Fibroblast of the aortic adventitia (primary cell): ENCODE results near the gene INSRR. TPM values are rescaled to one million over a fixed set of nuclear protein-coding genes. Genes with fewer than 3 reads are reported as not detected.

Experiments
- DNase-seq: peaks from one replicate; pipeline ENCODE4 v3.0.0-alpha.2; 2010; ENCODE audit warnings: low read depth
- H3K4me3 ChIP-seq: 2 replicates; pipeline ENCODE4 v1.5.1; 2011; ENCODE audit warnings: low read depth, mild to moderate bottlenecking, control low read depth, low read length, moderate library complexity
- total RNA-seq: library from RNA; depleted of rRNA; stranded (reverse); fragments of >200 nt; gene quantifications from 2 replicates; pipeline ENCODE4 v1.2.3, GENCODE V29; 2012; ENCODE audit warnings: low replicate concordance
- TF ChIP-seq, protein P1 (sequence below): IDR thresholded peaks from 2 replicates; pipeline ENCODE4 v1.5.1; 2011; ENCODE audit warnings: mild to moderate bottlenecking, low read length, control low read depth, inconsistent platforms; ENCODE audit not compliant: insufficient read depth

INSRR gene
- total RNA-seq, 1 donor, result not detected

DNA sequence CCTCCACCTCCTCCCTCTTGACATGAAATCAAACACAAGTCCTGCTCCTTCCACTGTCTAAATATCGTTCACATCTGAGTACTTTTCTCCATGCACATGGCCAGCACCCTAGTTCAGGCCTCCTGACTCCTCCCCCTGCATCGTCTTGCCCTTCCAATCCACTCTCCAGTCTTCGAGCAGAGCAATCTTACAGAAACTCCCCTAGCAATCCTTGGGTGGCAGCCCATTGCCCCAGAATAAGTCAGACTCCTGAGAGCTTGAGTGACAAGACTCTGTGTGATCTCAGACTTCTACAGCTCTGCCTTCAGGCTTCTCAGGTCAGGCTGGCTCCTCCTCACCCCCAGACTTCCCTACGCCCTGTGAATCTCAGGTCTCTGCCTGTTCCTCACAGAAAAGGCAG is 47.7 kb downstream of the INSRR start:
- TF ChIP-seq, protein P1, sequence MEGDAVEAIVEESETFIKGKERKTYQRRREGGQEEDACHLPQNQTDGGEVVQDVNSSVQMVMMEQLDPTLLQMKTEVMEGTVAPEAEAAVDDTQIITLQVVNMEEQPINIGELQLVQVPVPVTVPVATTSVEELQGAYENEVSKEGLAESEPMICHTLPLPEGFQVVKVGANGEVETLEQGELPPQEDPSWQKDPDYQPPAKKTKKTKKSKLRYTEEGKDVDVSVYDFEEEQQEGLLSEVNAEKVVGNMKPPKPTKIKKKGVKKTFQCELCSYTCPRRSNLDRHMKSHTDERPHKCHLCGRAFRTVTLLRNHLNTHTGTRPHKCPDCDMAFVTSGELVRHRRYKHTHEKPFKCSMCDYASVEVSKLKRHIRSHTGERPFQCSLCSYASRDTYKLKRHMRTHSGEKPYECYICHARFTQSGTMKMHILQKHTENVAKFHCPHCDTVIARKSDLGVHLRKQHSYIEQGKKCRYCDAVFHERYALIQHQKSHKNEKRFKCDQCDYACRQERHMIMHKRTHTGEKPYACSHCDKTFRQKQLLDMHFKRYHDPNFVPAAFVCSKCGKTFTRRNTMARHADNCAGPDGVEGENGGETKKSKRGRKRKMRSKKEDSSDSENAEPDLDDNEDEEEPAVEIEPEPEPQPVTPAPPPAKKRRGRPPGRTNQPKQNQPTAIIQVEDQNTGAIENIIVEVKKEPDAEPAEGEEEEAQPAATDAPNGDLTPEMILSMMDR, result no peak
- H3K4me3 ChIP-seq, result no peak overlapping the region
- no peak for DNase-seq

DNA sequence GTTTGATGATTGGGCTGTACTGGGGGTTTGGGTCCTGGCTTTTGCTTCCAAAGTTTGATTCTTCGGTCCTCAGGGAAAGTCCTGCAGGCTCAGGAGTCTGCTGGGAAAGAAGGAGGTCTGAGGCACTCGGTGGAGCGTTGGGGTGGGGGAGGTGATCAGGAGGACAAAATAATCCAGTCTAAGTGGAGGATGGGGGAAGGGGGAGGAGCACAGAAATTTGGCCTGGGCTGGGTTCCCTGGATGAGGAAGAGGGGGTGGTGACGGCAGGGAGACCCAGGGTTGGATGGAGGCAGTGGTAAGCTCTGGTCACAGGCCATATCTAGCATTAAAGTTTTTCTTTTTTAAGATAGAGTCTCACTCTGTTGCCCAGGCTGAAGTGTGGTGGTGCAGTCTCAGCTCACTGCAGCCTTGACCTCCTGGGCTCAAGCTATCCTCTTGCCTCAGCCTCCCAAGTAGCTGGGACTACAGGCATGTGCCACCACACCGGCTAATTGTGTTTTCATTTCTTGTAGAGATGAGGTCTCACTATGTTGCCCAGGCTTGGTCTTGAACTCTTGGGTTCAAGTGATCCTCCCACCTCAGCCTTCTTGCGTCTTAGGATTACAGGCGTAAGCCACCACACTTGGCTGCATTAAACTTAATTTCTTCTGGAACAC is 49.1 kb downstream of the INSRR start:
- TF ChIP-seq, protein P1, result no peak
- no peak for DNase-seq
- no peak overlapping the region for H3K4me3 ChIP-seq

DNA sequence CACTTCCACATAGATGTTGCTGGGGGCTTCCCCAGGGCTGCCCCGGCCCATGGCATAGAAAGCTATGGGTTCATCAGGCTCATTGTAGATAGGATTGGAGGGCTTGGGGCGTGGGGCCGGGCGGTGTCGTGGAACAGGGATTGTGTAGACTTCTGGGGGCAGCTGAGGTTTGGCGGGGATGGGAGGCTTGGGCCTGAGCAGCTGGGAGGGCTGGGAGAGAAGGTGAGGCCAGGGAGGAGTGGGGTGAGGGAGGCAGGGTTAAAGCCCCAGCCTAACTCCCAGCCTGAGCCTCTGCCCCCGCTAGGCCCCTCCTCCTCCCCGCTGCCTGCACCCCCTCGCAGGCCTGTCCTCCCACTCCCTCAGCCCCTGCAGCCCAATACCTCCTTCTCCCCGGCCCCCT is 49.6 kb downstream of the INSRR start:
- H3K4me3 ChIP-seq, result no peak overlapping the region
- no peak for DNase-seq
- TF ChIP-seq, protein P1, result no peak

DNA sequence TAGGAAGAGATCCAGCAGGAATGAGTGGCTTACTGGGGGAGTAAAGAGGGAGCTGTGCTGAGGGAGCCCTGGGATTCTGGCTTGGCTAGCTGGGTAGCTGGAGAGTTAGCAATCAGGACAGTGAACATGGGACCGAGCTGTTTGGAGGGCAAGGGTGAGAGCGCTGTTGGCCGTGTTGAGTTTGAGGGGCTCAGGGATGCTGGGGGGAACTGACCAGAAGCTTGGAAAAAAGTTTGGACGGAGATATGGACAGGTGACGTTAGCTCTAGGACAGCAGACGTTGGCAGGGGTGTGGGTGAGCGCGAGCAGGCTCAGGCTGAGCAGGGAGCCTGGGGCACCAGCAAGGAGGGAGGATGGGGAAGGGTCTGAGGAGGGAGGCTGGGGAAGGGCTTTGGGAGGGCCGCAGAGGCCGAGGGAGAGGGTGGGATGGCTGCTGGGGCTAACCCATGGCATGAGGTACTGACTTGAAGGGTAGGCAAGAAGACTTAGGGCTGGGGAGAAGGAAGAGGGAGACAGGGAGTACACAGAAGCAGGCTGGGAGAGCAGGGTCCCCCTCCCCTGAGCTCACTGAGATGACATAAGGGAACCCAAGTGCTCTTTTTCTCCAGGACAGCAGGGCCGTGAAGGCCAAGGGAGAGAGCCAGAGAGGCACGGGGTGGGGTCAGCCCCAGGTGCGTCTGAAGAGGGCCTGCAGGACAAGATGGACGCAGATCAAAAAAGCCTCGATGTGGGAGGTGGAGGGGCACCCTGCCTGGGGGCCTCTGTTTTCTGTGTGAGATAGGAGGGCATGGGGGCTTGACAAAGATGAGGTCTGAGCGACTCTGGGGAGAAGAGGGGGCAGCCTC is 50.5 kb downstream of the INSRR start:
- TF ChIP-seq, protein P1, result no peak
- no peak overlapping the region for H3K4me3 ChIP-seq
- DNase-seq, result no peak

DNA sequence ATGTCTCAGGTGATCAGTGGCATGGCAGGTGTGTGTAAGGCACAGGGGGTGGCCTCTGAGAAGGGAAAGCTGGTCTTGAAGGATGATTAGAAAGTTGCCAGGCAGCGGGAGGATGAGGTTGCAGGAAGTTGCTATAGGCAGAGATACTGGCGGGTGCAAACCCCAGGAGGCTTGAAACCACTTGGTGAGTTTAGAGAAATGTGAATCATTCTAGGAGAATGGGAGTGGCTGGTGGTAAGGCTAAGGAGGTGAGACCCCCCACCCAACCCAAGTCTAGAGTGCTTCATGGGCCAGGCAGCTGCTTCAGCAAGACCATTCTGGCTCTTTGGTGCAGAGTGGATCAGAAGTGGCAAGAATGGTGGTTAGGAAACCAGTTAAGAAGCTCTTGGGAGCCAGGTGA is 51.3 kb downstream of the INSRR start:
- H3K4me3 ChIP-seq, result no peak overlapping the region
- DNase-seq, result no peak
- TF ChIP-seq, protein P1, result no peak

DNA sequence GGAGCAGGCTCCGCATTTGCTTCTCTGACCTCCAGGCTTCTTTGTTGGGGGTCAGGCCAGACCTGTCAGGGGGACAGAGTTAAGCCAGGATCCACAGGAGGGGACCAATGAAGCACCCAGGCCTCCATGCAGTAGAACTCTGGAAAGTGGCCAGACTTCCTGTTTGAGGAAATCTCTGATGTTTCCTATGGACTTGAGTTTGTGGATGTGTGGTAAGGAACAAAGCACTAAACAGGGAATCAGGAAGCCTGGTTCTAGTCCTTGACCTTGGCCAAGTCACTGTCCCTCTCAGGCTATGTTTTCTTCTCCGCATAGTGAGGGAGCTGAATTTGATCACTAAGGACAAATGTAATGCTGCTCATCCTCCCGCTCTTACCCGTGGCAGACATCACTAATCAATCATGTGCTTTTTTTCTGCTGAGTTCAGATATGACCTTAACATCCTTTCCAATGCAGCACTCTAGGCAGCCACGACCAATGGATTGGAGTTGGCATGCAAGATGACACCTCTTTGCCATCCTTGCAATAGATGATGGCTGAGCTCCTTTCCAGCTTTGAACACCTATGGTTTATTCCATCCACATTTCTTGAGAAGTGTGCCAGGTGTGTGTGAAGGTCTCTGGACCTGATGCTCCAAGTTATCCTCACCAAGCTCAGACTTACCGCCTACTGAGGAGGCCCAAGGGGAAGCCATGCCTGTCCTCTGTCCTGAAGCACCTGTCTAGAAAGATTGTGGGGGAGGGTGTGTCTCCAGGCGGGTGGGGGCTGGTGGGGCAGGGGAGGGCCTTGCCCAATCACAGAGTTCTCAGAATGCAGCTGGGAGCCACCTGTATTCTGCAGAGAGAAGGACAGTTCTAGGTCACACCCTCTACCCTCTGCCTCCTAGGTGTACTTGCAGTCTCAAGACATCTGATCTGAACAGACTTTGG is 52.1 kb downstream of the INSRR start:
- TF ChIP-seq, protein P1, result no peak
- no peak overlapping the region for H3K4me3 ChIP-seq
- no peak for DNase-seq
